H9 (cell line): ENCODE measurements around the gene PPFIBP1. TPM values are rescaled to one million over a fixed set of nuclear protein-coding genes. Genes with fewer than 3 reads are reported as not detected.

Experiments used
- DNase-seq: peaks from one replicate; pipeline ENCODE4 v3.0.0-alpha.2; 2017
- H2AFZ ChIP-seq: one replicate; pipeline ENCODE4 v1.6.1; 2013; ENCODE audit warnings: mild to moderate bottlenecking, low read length, control low read depth, moderate library complexity
- H2AK5ac ChIP-seq: 2 replicates; pipeline ENCODE4 v1.6.1; 2013; ENCODE audit warnings: low read length, control low read depth, mixed read lengths; ENCODE audit not compliant: insufficient read length
- H2BK120ac ChIP-seq: one replicate; pipeline ENCODE4 v1.6.1; 2013; ENCODE audit warnings: low read depth, mild to moderate bottlenecking, low read length, control low read depth, inconsistent platforms; ENCODE audit not compliant: poor library complexity, severe bottlenecking
- H2BK12ac ChIP-seq: 2 replicates; pipeline ENCODE4 v1.6.1; 2013; ENCODE audit warnings: low read length, control low read depth, mixed read lengths, low read depth; ENCODE audit not compliant: insufficient read length
- H2BK15ac ChIP-seq: 2 replicates; pipeline ENCODE4 v1.6.1; 2013; ENCODE audit warnings: low read depth, low read length, control low read depth
- H2BK20ac ChIP-seq: one replicate; pipeline ENCODE4 v1.6.1; 2013; ENCODE audit warnings: low read depth, mild to moderate bottlenecking, low read length, control low read depth, inconsistent platforms; ENCODE audit not compliant: poor library complexity, severe bottlenecking
- H2BK5ac ChIP-seq: 2 replicates; pipeline ENCODE4 v1.6.1; 2013; ENCODE audit warnings: low read length, control low read depth, mixed read lengths; ENCODE audit not compliant: insufficient read length
- H3K14ac ChIP-seq: 2 replicates; pipeline ENCODE4 v1.6.1; 2013; ENCODE audit warnings: low read length, control low read depth; ENCODE audit not compliant: insufficient read depth
- H3K18ac ChIP-seq: 2 replicates; pipeline ENCODE4 v1.6.1; 2013; ENCODE audit warnings: low read depth, mild to moderate bottlenecking, mixed read lengths, low read length, control low read depth; ENCODE audit not compliant: insufficient read length
- H3K23ac ChIP-seq: 2 replicates; pipeline ENCODE4 v1.6.1; 2013; ENCODE audit warnings: low read length, control low read depth, mixed read lengths, low read depth; ENCODE audit not compliant: insufficient read length
- H3K23me2 ChIP-seq: 2 replicates; pipeline ENCODE4 v1.6.1; 2013; ENCODE audit warnings: low read depth, mild to moderate bottlenecking, mixed read lengths, low read length, control low read depth; ENCODE audit not compliant: insufficient read length, poor library complexity, severe bottlenecking
- H3K27ac ChIP-seq: 2 replicates; pipeline ENCODE4 v1.5.1; 2013; ENCODE audit warnings: low read length, control low read depth, mixed read lengths, low read depth; ENCODE audit not compliant: insufficient read length
- H3K27me3 ChIP-seq: 2 replicates; pipeline ENCODE4 v1.6.1; 2013; ENCODE audit warnings: low read length, control low read depth, inconsistent platforms; ENCODE audit not compliant: insufficient read depth
- H3K4ac ChIP-seq: 2 replicates; pipeline ENCODE4 v1.6.1; 2013; ENCODE audit warnings: low read depth, mild to moderate bottlenecking, control low read depth, inconsistent platforms, low read length, moderate library complexity
- H3K4me1 ChIP-seq: 2 replicates; pipeline ENCODE4 v1.6.1; 2013; ENCODE audit warnings: low read length, control low read depth, inconsistent platforms; ENCODE audit not compliant: insufficient read depth
- H3K4me2 ChIP-seq: 2 replicates; pipeline ENCODE4 v1.6.1; 2013; ENCODE audit warnings: low read length, control low read depth, mixed read lengths; ENCODE audit not compliant: insufficient read length, insufficient read depth
- H3K56ac ChIP-seq: 2 replicates; pipeline ENCODE4 v1.6.1; 2013; ENCODE audit warnings: low read depth, mild to moderate bottlenecking, mixed read lengths, low read length, control low read depth; ENCODE audit not compliant: insufficient read length
- H3K79me1 ChIP-seq: 2 replicates; pipeline ENCODE4 v1.6.1; 2013; ENCODE audit warnings: low read depth, mild to moderate bottlenecking, moderate library complexity, low read length, control low read depth, inconsistent platforms; ENCODE audit not compliant: insufficient read depth, poor library complexity, severe bottlenecking
- H3K79me2 ChIP-seq: 2 replicates; pipeline ENCODE4 v1.6.1; 2013; ENCODE audit warnings: low read length, control low read depth, inconsistent platforms; ENCODE audit not compliant: insufficient read depth
- H3K9ac ChIP-seq: 2 replicates; pipeline ENCODE4 v1.6.1; 2013; ENCODE audit warnings: low read length, control low read depth, mixed read lengths; ENCODE audit not compliant: insufficient read length; ENCODE audit errors: extremely low read depth
- H3K9me3 ChIP-seq: one replicate; pipeline ENCODE4 v1.6.1; 2013; ENCODE audit warnings: low read depth, low read length, inconsistent platforms; ENCODE audit not compliant: control insufficient read depth
- H3T11ph ChIP-seq: one replicate; pipeline ENCODE4 v1.6.1; 2013; ENCODE audit warnings: mild to moderate bottlenecking, low read length, control low read depth, inconsistent platforms
- H4K20me1 ChIP-seq: one replicate; pipeline ENCODE4 v1.6.1; 2013; ENCODE audit not compliant: control insufficient read depth, insufficient read length, insufficient read depth
- H4K5ac ChIP-seq: 2 replicates; pipeline ENCODE4 v1.6.1; 2013; ENCODE audit warnings: low read depth, mild to moderate bottlenecking, mixed read lengths, low read length, control low read depth; ENCODE audit not compliant: insufficient read length
- H4K8ac ChIP-seq: replicated peaks from 2 replicates; pipeline ENCODE4 v1.6.1; 2013; ENCODE audit warnings: low read length, control low read depth, mixed read lengths, low read depth; ENCODE audit not compliant: insufficient read length
- H4K91ac ChIP-seq: 2 replicates; pipeline ENCODE4 v1.6.1; 2013; ENCODE audit warnings: low read depth, mild to moderate bottlenecking, moderate library complexity, mixed read lengths, low read length, control low read depth; ENCODE audit not compliant: insufficient read length
- H3K27ac Mint-ChIP-seq, 3 experiments: 2 replicates in 2 of 3; 3 replicates in 1 of 3; pipeline ENCODE4 v1.8.0; 2020 to 2021; ENCODE audit warnings: mixed read lengths in 3 of 3, mild to moderate bottlenecking in 1 of 3, moderate library complexity in 1 of 3
- H3K27me3 Mint-ChIP-seq: 2 replicates; pipeline ENCODE4 v1.8.0; 2021; ENCODE audit warnings: low read depth, mild to moderate bottlenecking, moderate library complexity, mixed read lengths
- H3K36me3 Mint-ChIP-seq, 3 experiments: 2 replicates in 2 of 3; 3 replicates in 1 of 3; pipeline ENCODE4 v1.8.0; 2020 to 2021; ENCODE audit warnings: low read depth in 3 of 3, mixed read lengths in 3 of 3; ENCODE audit not compliant: insufficient read depth in 1 of 3
- H3K4me1 Mint-ChIP-seq, 2 experiments: 2 replicates each; pipeline ENCODE4 v1.8.0; 2020; ENCODE audit warnings: mixed read lengths in 2 of 2
- H3K4me3 Mint-ChIP-seq, 2 experiments: 2 replicates in 1 of 2; 3 replicates in 1 of 2; pipeline ENCODE4 v1.8.0; 2020 to 2021; ENCODE audit warnings: mild to moderate bottlenecking in 2 of 2, mixed read lengths in 2 of 2, moderate library complexity in 1 of 2
- H3K9me3 Mint-ChIP-seq, 2 experiments: 2 replicates in 1 of 2; 3 replicates in 1 of 2; pipeline ENCODE4 v1.8.0; 2020; ENCODE audit warnings: mild to moderate bottlenecking in 2 of 2, mixed read lengths in 2 of 2, moderate library complexity in 1 of 2
- CTCF ChIP-seq: fragments of 200-600 bp; sonication (generic); conservative IDR thresholded peaks from 3 replicates; pipeline ENCODE4 v1.8.0; 2021; ENCODE audit warnings: antibody characterized with exemption, mild to moderate bottlenecking
- WGBS: extraction: QIAGEN DNeasy Blood & Tissue Kit; methylation state at CpG from one replicate; pipeline ENCODE4 v1.1.7; 2013; ENCODE audit warnings: missing lambda C conversion rate, low lambda C conversion rate, mixed read lengths; ENCODE audit not compliant: insufficient read length; ENCODE audit errors: extremely low coverage; 5-methylcytosine and 5-hydroxymethylcytosine counted together
- total RNA-seq: library from RNA; stranded (reverse); gene quantifications from 2 replicates; pipeline ENCODE4 v1.2.1, GENCODE V29; 2021

The PPFIBP1 gene
- total RNA-seq, 1 experiment from 2014 or later: 29.2 TPM

- Histone ChIP-seq H4K5ac (no peak overlapping the region), H2BK12ac (no peak overlapping the region), H3K23ac (no peak overlapping the region), H3K9ac (no peak overlapping the region), H3K27ac (no peak overlapping the region), H2AFZ (no peak overlapping the region), H2BK15ac (no peak overlapping the region), H3K56ac (no peak overlapping the region), H3K4me1 (no peaks in the 10 kb centered on the region), H2AK5ac (no peak overlapping the region), H4K20me1 (no peaks in the 10 kb centered on the region), H4K8ac (no peak overlapping the region), H4K91ac (no peak overlapping the region), H3K9me3 (no peaks in the 10 kb centered on the region), H3K4me2 (no peak overlapping the region), H3K23me2 (no peaks in the 10 kb centered on the region), H2BK5ac (no peak overlapping the region), H3T11ph (no peak overlapping the region), H2BK120ac (no peak overlapping the region), H2BK20ac (no peak overlapping the region), H3K79me1 (no peaks in the 10 kb centered on the region), H3K79me2 (no peaks in the 10 kb centered on the region), H3K18ac (no peak overlapping the region), H3K27me3 (no peaks in the 10 kb centered on the region), H3K4ac (no peak overlapping the region), H3K14ac (no peak overlapping the region)
- no peak for DNase-seq
- Mint-ChIP-seq H3K4me3 (no peak overlapping the region), H3K27ac (no peak overlapping the region), H3K4me1 (no peaks in the 10 kb centered on the region), H3K9me3 (no peaks in the 10 kb centered on the region), H3K36me3 (peaks cover 0 to 28% (median 17%) of the 10 kb centered on the region in 3 experiments; a peak in 5 of 7 replicates), H3K27me3 (no peaks in the 10 kb centered on the region)
- WGBS: no CpG with 5 or more reads among the region's 2 CpGs
- TF ChIP-seq CTCF: no peak
These were observed 169.4 kb downstream of the PPFIBP1 start for GRCh38 chr12:27693403-27693802.
